ENCODE results near the gene BIK. TPM values are rescaled to one million over a fixed set of nuclear protein-coding genes. Genes with fewer than 3 reads are reported as not detected.
"Not testable (repeated sequence)": the region's sequence is repeated elsewhere in the genome, so short reads cannot be mapped to it uniquely, and the experiment has no call there.

BIK gene
- total RNA-seq, 6 experiments from 2014 or later = 0.20 TPM; not detected in 5

GRCh38 chr22:43096420-43096819 lies 14.1 kb upstream of the BIK start:
- no peak for DNase-seq
- Mint-ChIP-seq H3K36me3 (ENCODE audit: low read depth) (peaks cover 14% of the 10 kb centered on the region), H3K27me3 (ENCODE audit: insufficient read depth) (no peaks in the 10 kb centered on the region; the same call in none of the 2 replicates), H3K27ac (no peak overlapping the region), H3K4me3 (no peak overlapping the region), H3K9me3 (peaks cover 15% of the 10 kb centered on the region), H3K4me1 (ENCODE audit: low read depth) (peaks cover 19% of the 10 kb centered on the region; the same call in 1 of the 2 replicates)
- no peak for TF ChIP-seq CTCF (IDR thresholded peaks at IDR 0.05)

- Mint-ChIP-seq H3K4me3 (no peak overlapping the region), H3K9me3 (peaks cover 15% of the 10 kb centered on the region), H3K27ac (no peak overlapping the region), H3K4me1 (ENCODE audit: low read depth) (peaks cover 13% of the 10 kb centered on the region; the same call in 1 of the 2 replicates), H3K27me3 (ENCODE audit: insufficient read depth) (no peaks in the 10 kb centered on the region; the same call in none of the 2 replicates), H3K36me3 (ENCODE audit: low read depth) (peaks cover 14% of the 10 kb centered on the region)
- TF ChIP-seq CTCF (IDR thresholded peaks at IDR 0.05) = no peak
- DNase-seq = no peak
Observed at GRCh38 chr22:43098356-43098755, 12.2 kb upstream of the BIK start.

GRCh38 chr22:43099095-43099494 lies 11.5 kb upstream of the BIK start:
- Mint-ChIP-seq H3K4me3 (no peak overlapping the region), H3K36me3 (ENCODE audit: low read depth) (peaks cover 14% of the 10 kb centered on the region), H3K27ac (no peak overlapping the region), H3K27me3 (ENCODE audit: insufficient read depth) (no peaks in the 10 kb centered on the region; the same call in none of the 2 replicates), H3K4me1 (ENCODE audit: low read depth) (peaks cover 8% of the 10 kb centered on the region; the same call in 1 of the 2 replicates), H3K9me3 (peaks cover 15% of the 10 kb centered on the region)
- TF ChIP-seq CTCF (IDR thresholded peaks at IDR 0.05) = no peak
- DNase-seq = no peak

- H3K9me3 Mint-ChIP-seq = peaks cover 15% of the 10 kb centered on the region
- DNase-seq = no peak
- H3K27ac Mint-ChIP-seq = no peak overlapping the region
- H3K4me1 Mint-ChIP-seq (ENCODE audit: low read depth) = peaks cover 6% of the 10 kb centered on the region; the same call in 1 of the 2 replicates
- no peak for TF ChIP-seq CTCF (IDR thresholded peaks at IDR 0.05)
- H3K27me3 Mint-ChIP-seq (ENCODE audit: insufficient read depth) = no peaks in the 10 kb centered on the region; the same call in none of the 2 replicates
- peaks cover 14% of the 10 kb centered on the region for H3K36me3 Mint-ChIP-seq (ENCODE audit: low read depth)
- no peak overlapping the region for H3K4me3 Mint-ChIP-seq
Observed at GRCh38 chr22:43100225-43100624, 10.3 kb upstream of the BIK start.

- H3K4me3 Mint-ChIP-seq = no peak overlapping the region
- no peaks in the 10 kb centered on the region; the same call in 1 of the 2 replicates for H3K27me3 Mint-ChIP-seq (ENCODE audit: insufficient read depth)
- no peak for DNase-seq
- no peak overlapping the region for H3K27ac Mint-ChIP-seq
- no peak for TF ChIP-seq CTCF (IDR thresholded peaks at IDR 0.05)
- H3K4me1 Mint-ChIP-seq (ENCODE audit: low read depth) = peaks cover 6% of the 10 kb centered on the region; the same call in 1 of the 2 replicates
- peaks cover 7% of the 10 kb centered on the region for H3K36me3 Mint-ChIP-seq (ENCODE audit: low read depth)
- peaks cover 8% of the 10 kb centered on the region for H3K9me3 Mint-ChIP-seq
Observed at GRCh38 chr22:43101306-43101705, 9.2 kb upstream of the BIK start.

GRCh38 chr22:43104056-43104625 lies 6.4 kb upstream of the BIK start:
- H3K36me3 Mint-ChIP-seq (ENCODE audit: low read depth); H3K27me3 Mint-ChIP-seq (ENCODE audit: insufficient read depth); H3K4me3 Mint-ChIP-seq; H3K27ac Mint-ChIP-seq; H3K9me3 Mint-ChIP-seq; H3K4me1 Mint-ChIP-seq (ENCODE audit: low read depth); DNase-seq: not testable (repeated sequence)

- not testable (repeated sequence) for H3K9me3 Mint-ChIP-seq; H3K27me3 Mint-ChIP-seq (ENCODE audit: insufficient read depth); H3K27ac Mint-ChIP-seq; H3K4me3 Mint-ChIP-seq; H3K36me3 Mint-ChIP-seq (ENCODE audit: low read depth); H3K4me1 Mint-ChIP-seq (ENCODE audit: low read depth); DNase-seq
Observed at GRCh38 chr22:43104950-43105349, 5.6 kb upstream of the BIK start.
